ENCODE measurements around the gene BTK. TPM values are rescaled to one million over a fixed set of nuclear protein-coding genes. Genes with fewer than 3 reads are reported as not detected.
"Not testable (repeated sequence)": the region's sequence is repeated elsewhere in the genome, so short reads cannot be mapped to it uniquely, and the experiment has no call there.

Gene BTK
- total RNA-seq, 1 donor from 2014 or later = 0.43 TPM

DNA sequence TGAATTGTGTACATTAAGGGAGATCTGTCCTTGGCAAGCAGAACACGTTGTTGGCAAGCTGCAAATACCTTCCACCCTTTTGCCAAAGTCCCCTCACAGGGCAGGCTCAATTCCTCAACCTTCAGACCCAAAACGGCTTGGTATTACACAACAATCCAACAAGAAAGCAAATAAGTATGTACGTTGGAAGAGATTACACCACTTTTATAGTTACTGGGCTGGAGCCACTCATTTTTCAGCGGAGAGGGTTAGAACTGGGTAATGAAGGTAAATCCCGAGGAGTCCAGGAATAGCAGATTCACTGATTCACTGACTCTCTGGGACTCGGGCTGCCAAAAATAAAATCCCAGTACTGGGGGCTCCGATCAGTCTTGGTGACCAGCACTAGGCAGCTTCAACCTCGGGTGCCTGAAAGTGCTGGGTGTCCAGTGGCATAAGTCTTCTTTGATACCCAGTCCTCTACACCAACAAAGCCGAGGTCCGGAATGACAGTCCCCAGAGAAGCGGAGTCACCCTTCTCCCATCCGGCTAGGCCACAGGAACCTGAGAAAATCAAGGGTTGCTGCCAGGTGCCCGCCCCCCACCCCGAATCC is 38.0 kb downstream of the BTK start:
- Histone ChIP-seq H3K9ac (ENCODE audit: low read length) (peak overlapping the region; percentile 88), H2AFZ (ENCODE audit: low read depth, low read length) (peak overlapping the region; percentile 94), H3K27me3 (ENCODE audit: insufficient read depth, low read length) (no peaks in the 10 kb centered on the region), H3K36me3 (ENCODE audit: insufficient read depth, low read length) (peaks cover 4% of the 10 kb centered on the region), H4K20me1 (ENCODE audit: insufficient read depth, low read length) (peaks cover 6% of the 10 kb centered on the region), H3K79me2 (ENCODE audit: insufficient read depth, low read length) (peaks cover 32% of the 10 kb centered on the region), H3K4me3 (ENCODE audit: insufficient read depth, low read depth, low read length) (peak overlapping the region; percentile 88), H3K27ac (ENCODE audit: low read depth, low read length) (peak overlapping the region; percentile 90), H3K4me1 (ENCODE audit: insufficient read depth, low read length) (peaks cover 4% of the 10 kb centered on the region), H3K4me2 (ENCODE audit: low read length) (peak overlapping the region; percentile 96), H3K9me3 (ENCODE audit: insufficient read depth, low read depth, low read length) (no peaks in the 10 kb centered on the region)
- TF ChIP-seq, protein P1, sequence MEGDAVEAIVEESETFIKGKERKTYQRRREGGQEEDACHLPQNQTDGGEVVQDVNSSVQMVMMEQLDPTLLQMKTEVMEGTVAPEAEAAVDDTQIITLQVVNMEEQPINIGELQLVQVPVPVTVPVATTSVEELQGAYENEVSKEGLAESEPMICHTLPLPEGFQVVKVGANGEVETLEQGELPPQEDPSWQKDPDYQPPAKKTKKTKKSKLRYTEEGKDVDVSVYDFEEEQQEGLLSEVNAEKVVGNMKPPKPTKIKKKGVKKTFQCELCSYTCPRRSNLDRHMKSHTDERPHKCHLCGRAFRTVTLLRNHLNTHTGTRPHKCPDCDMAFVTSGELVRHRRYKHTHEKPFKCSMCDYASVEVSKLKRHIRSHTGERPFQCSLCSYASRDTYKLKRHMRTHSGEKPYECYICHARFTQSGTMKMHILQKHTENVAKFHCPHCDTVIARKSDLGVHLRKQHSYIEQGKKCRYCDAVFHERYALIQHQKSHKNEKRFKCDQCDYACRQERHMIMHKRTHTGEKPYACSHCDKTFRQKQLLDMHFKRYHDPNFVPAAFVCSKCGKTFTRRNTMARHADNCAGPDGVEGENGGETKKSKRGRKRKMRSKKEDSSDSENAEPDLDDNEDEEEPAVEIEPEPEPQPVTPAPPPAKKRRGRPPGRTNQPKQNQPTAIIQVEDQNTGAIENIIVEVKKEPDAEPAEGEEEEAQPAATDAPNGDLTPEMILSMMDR (IDR thresholded peaks at IDR 0.05; ENCODE audit: insufficient read depth, low read depth, low read length) = no peak
- no peak for TF ChIP-seq EZH2 (IDR thresholded peaks at IDR 0.05; ENCODE audit: insufficient read depth, low read length)
- H3K9me3 Mint-ChIP-seq (ENCODE audit: unreplicated experiment) = no peaks in the 10 kb centered on the region
- no peaks in the 10 kb centered on the region for H3K4me1 Mint-ChIP-seq (ENCODE audit: low read depth, unreplicated experiment)
- H3K36me3 Mint-ChIP-seq (ENCODE audit: low read depth, unreplicated experiment) = peaks cover 4% of the 10 kb centered on the region
- peak overlapping the region; percentile 89 for H3K4me3 Mint-ChIP-seq (ENCODE audit: unreplicated experiment)
- H3K27me3 Mint-ChIP-seq (ENCODE audit: low read depth, unreplicated experiment) = no peaks in the 10 kb centered on the region
- FAIRE-seq = no peak
- H3K27ac Mint-ChIP-seq (ENCODE audit: unreplicated experiment) = peak overlapping the region; percentile 53
- peak; percentile 8 for DNase-seq (ENCODE audit: low read depth)

DNA sequence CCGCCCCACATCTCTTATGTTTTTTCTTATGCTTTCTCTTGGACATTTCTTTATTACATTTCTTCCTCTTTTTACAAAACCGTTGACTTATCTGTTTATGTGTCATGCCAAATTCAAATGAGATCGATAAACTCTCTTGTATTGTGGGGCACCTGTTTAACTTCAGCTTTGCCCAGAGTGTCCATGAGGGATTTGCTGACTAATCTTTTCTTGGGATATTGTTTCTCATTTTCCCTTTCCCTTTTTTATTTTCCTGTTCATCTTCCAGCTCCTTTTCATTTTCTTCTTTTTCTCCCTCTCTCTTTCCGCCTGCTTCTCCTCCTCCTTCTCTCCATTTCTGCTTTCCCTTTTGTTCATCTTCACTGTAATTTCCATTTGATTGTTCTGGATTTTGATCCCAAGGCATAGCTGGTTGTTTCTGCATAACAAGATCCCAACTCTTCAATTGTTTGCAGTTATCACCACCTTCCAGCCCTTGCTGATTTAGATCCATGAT is 48.2 kb downstream of the BTK start:
- no peaks in the 10 kb centered on the region for H3K79me2 ChIP-seq (ENCODE audit: insufficient read depth, low read length)
- peaks cover 3% of the 10 kb centered on the region for H3K4me1 Mint-ChIP-seq (ENCODE audit: low read depth, unreplicated experiment)
- H3K27ac ChIP-seq (ENCODE audit: low read depth, low read length) = no peak overlapping the region
- no peaks in the 10 kb centered on the region for H3K9me3 Mint-ChIP-seq (ENCODE audit: unreplicated experiment)
- no peak overlapping the region for H3K27ac Mint-ChIP-seq (ENCODE audit: unreplicated experiment)
- peak; percentile 81 for FAIRE-seq
- no peaks in the 10 kb centered on the region for H3K27me3 ChIP-seq (ENCODE audit: insufficient read depth, low read length)
- no peaks in the 10 kb centered on the region for H3K9me3 ChIP-seq (ENCODE audit: insufficient read depth, low read depth, low read length)
- H3K36me3 ChIP-seq (ENCODE audit: insufficient read depth, low read length) = no peaks in the 10 kb centered on the region
- no peak for TF ChIP-seq EZH2 (IDR thresholded peaks at IDR 0.05; ENCODE audit: insufficient read depth, low read length)
- TF ChIP-seq, protein P1 (IDR thresholded peaks at IDR 0.05; ENCODE audit: insufficient read depth, low read depth, low read length) = no peak
- H3K4me2 ChIP-seq (ENCODE audit: low read length) = no peak overlapping the region
- DNase-seq (ENCODE audit: low read depth) = no peak
- no peak overlapping the region for H2AFZ ChIP-seq (ENCODE audit: low read depth, low read length)
- no peaks in the 10 kb centered on the region for H3K4me1 ChIP-seq (ENCODE audit: insufficient read depth, low read length)
- H3K9ac ChIP-seq (ENCODE audit: low read length) = no peak overlapping the region
- H4K20me1 ChIP-seq (ENCODE audit: insufficient read depth, low read length) = no peaks in the 10 kb centered on the region
- no peaks in the 10 kb centered on the region for H3K27me3 Mint-ChIP-seq (ENCODE audit: low read depth, unreplicated experiment)
- no peak overlapping the region for H3K4me3 Mint-ChIP-seq (ENCODE audit: unreplicated experiment)
- no peaks in the 10 kb centered on the region for H3K36me3 Mint-ChIP-seq (ENCODE audit: low read depth, unreplicated experiment)
- no peak overlapping the region for H3K4me3 ChIP-seq (ENCODE audit: insufficient read depth, low read depth, low read length)

DNA sequence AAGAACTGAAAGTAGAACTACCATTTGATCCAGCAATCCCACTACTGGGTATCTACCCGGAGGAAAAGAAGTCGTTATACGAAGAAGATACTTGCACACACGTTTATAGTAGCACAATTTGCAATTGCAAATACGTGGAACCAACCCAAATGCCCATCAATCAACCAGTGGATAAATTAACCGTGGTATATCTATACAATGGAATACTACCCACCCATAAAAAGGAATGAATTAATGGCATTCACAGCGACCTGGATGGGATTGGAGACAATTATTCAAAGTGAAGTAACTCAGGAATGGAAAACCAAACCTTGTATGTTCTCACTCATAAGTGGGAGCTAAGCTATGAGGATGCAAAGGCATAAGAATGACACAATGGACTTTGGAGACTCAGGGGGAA is 51.7 kb downstream of the BTK start:
- H3K9ac ChIP-seq (ENCODE audit: low read length); DNase-seq (ENCODE audit: low read depth); H3K9me3 Mint-ChIP-seq (ENCODE audit: unreplicated experiment): not testable (repeated sequence)

DNA sequence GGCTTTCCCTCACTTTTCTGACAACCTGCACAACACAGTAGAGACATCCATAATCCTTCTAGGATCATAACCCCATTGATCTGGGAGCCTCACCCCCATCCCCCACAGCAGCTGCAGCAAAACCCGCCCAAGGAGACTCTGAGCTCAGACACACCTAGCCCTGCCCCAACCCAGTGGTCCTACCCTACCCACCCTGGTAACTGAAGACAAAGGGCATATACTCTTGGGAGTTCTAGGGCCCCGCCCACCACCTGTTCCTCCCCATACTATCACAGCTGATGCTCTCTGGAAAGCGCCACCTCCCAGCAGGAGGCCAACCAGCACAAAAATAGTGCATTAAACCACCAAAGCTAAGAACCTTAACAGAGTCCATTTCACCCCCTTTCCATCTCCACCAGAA is 59.4 kb downstream of the BTK start:
- not testable (repeated sequence) for FAIRE-seq

More for the DNA sequence above, 51.7 kb downstream of the BTK start:
- H3K4me2 ChIP-seq (ENCODE audit: low read length); H3K9me3 ChIP-seq (ENCODE audit: insufficient read depth, low read depth, low read length); H3K36me3 ChIP-seq (ENCODE audit: insufficient read depth, low read length); H3K4me1 Mint-ChIP-seq (ENCODE audit: low read depth, unreplicated experiment); H2AFZ ChIP-seq (ENCODE audit: low read depth, low read length); H3K27ac ChIP-seq (ENCODE audit: low read depth, low read length); FAIRE-seq; H4K20me1 ChIP-seq (ENCODE audit: insufficient read depth, low read length); H3K27me3 Mint-ChIP-seq (ENCODE audit: low read depth, unreplicated experiment); H3K4me3 Mint-ChIP-seq (ENCODE audit: unreplicated experiment); H3K27me3 ChIP-seq (ENCODE audit: insufficient read depth, low read length); H3K4me3 ChIP-seq (ENCODE audit: insufficient read depth, low read depth, low read length); H3K27ac Mint-ChIP-seq (ENCODE audit: unreplicated experiment); H3K4me1 ChIP-seq (ENCODE audit: insufficient read depth, low read length); H3K79me2 ChIP-seq (ENCODE audit: insufficient read depth, low read length); H3K36me3 Mint-ChIP-seq (ENCODE audit: low read depth, unreplicated experiment): not testable (repeated sequence)

More for the DNA sequence above, 59.4 kb downstream of the BTK start:
- not testable (repeated sequence) for H4K20me1 ChIP-seq (ENCODE audit: insufficient read depth, low read length); H3K27me3 ChIP-seq (ENCODE audit: insufficient read depth, low read length); H3K27me3 Mint-ChIP-seq (ENCODE audit: low read depth, unreplicated experiment); DNase-seq (ENCODE audit: low read depth); H3K79me2 ChIP-seq (ENCODE audit: insufficient read depth, low read length); H3K27ac Mint-ChIP-seq (ENCODE audit: unreplicated experiment); H3K4me3 ChIP-seq (ENCODE audit: insufficient read depth, low read depth, low read length); H3K36me3 ChIP-seq (ENCODE audit: insufficient read depth, low read length); H3K9ac ChIP-seq (ENCODE audit: low read length); H3K9me3 ChIP-seq (ENCODE audit: insufficient read depth, low read depth, low read length); H3K4me1 ChIP-seq (ENCODE audit: insufficient read depth, low read length); H3K4me2 ChIP-seq (ENCODE audit: low read length); H3K9me3 Mint-ChIP-seq (ENCODE audit: unreplicated experiment); H2AFZ ChIP-seq (ENCODE audit: low read depth, low read length); H3K27ac ChIP-seq (ENCODE audit: low read depth, low read length); H3K36me3 Mint-ChIP-seq (ENCODE audit: low read depth, unreplicated experiment); H3K4me1 Mint-ChIP-seq (ENCODE audit: low read depth, unreplicated experiment); H3K4me3 Mint-ChIP-seq (ENCODE audit: unreplicated experiment)
